Fibroblast of lung (primary cell): ENCODE results near the gene ARPC2. TPM values are rescaled to one million over a fixed set of nuclear protein-coding genes. Genes with fewer than 3 reads are reported as not detected.

Experiments
- DNase-seq, 2 donors: peaks; one replicate each; pipeline versions ENCODE4 v3.0.0 to v3.0.0-alpha.2; 2010; ENCODE audit warnings: low read depth in 2 of 2
- H2AFZ ChIP-seq: 2 replicates; pipeline ENCODE4 v1.5.1; 2012; ENCODE audit warnings: low read length, control low read depth, inconsistent platforms
- H3K27ac ChIP-seq: 2 replicates; pipeline ENCODE4 v1.5.1; 2011; ENCODE audit warnings: low read length, control low read depth; ENCODE audit not compliant: insufficient read depth
- H3K27me3 ChIP-seq: 2 replicates; pipeline ENCODE4 v1.5.1; 2011; ENCODE audit warnings: mild to moderate bottlenecking, low read length; ENCODE audit not compliant: control insufficient read depth, insufficient read depth
- H3K36me3 ChIP-seq: 2 replicates; pipeline ENCODE4 v1.5.1; 2011; ENCODE audit warnings: low read length; ENCODE audit not compliant: control insufficient read depth, insufficient read depth
- H3K4me1 ChIP-seq: 2 replicates; pipeline ENCODE4 v1.5.1; 2011; ENCODE audit warnings: low read length; ENCODE audit not compliant: control insufficient read depth, insufficient read depth; ENCODE audit errors: extremely low read depth
- H3K4me2 ChIP-seq: 2 replicates; pipeline ENCODE4 v1.5.1; 2011; ENCODE audit warnings: low read length, control low read depth; ENCODE audit not compliant: insufficient read depth; ENCODE audit errors: extremely low read depth
- H3K4me3 ChIP-seq, 4 experiments: fragments of 200-600 bp in 1 of 4; sonication (generic) in 1 of 4; replicated peaks in 1 of 4; 2 replicates each; pipeline ENCODE4 v1.5.1; 2011 to 2016; ENCODE audit warnings: low read length in 4 of 4, low read depth in 3 of 4, mild to moderate bottlenecking in 3 of 4, control low read depth in 2 of 4, inconsistent platforms in 1 of 4, mixed read lengths in 1 of 4; ENCODE audit not compliant: insufficient read depth in 1 of 4; ENCODE audit errors: control extremely low read depth in 1 of 4
- H3K79me2 ChIP-seq: 2 replicates; pipeline ENCODE4 v1.5.1; 2012; ENCODE audit warnings: mild to moderate bottlenecking, low read length, inconsistent platforms; ENCODE audit not compliant: control insufficient read depth, insufficient read depth
- H3K9ac ChIP-seq: 2 replicates; pipeline ENCODE4 v1.5.1; 2011; ENCODE audit warnings: mild to moderate bottlenecking, low read length, control low read depth; ENCODE audit not compliant: insufficient read depth
- H3K9me3 ChIP-seq: 2 replicates; pipeline ENCODE4 v1.5.1; 2012; ENCODE audit warnings: low read depth, low read length; ENCODE audit not compliant: control insufficient read depth, insufficient read depth
- H4K20me1 ChIP-seq: 2 replicates; pipeline ENCODE4 v1.5.1; 2011; ENCODE audit warnings: low read length; ENCODE audit not compliant: control insufficient read depth, insufficient read depth; ENCODE audit errors: extremely low read depth
- CTCF ChIP-seq, 2 donors: IDR thresholded peaks in 1 of 2; conservative IDR thresholded peaks in 1 of 2; 1 replicate in 1 of 2; 2 replicates in 1 of 2; pipeline ENCODE4 v1.5.1; 2011 to 2012; ENCODE audit warnings: low read length in 2 of 2, control low read depth in 1 of 2, inconsistent platforms in 1 of 2, low read depth in 1 of 2, mild to moderate bottlenecking in 1 of 2
- EZH2 ChIP-seq: IDR thresholded peaks from 2 replicates; pipeline ENCODE4 v1.5.1; 2012; ENCODE audit warnings: low read length, control low read depth, mild to moderate bottlenecking; ENCODE audit errors: missing control alignments
- polyA plus RNA-seq, 2 donors: library from polyadenylated mRNA; depleted of rRNA in 1 of 2; stranded (reverse) in 1 of 2; unstranded in 1 of 2; fragments of >200 nt; gene quantifications; 2 replicates each; pipeline ENCODE4 v1.2.1, GENCODE V29; 2011 to 2012; ENCODE audit warnings: missing spikeins in 1 of 2
- total RNA-seq: library from RNA; depleted of rRNA; stranded (reverse); fragments of >200 nt; gene quantifications from 2 replicates; pipeline ENCODE4 v1.2.1, GENCODE V29; 2014

ARPC2 gene
- total and polyA plus RNA-seq, 2 donors (not counting 1 experiment from before 2014, with no cell fraction given): 199 to 893 TPM

GRCh38 chr2:218194880-218195279 lies 22.1 kb upstream of the ARPC2 start:
- no peak overlapping the region for H3K4me3 ChIP-seq
- H3K79me2 ChIP-seq: no peaks in the 10 kb centered on the region
- no peaks in the 10 kb centered on the region for H3K36me3 ChIP-seq
- H4K20me1 ChIP-seq: no peaks in the 10 kb centered on the region
- DNase-seq: peak in 1 of 2 donors; percentile 12
- no peaks in the 10 kb centered on the region for H3K4me1 ChIP-seq
- H3K4me2 ChIP-seq: no peak overlapping the region
- no peaks in the 10 kb centered on the region for H3K9me3 ChIP-seq
- H3K27ac ChIP-seq: no peak overlapping the region
- no peak overlapping the region for H3K9ac ChIP-seq
- peaks cover 2% of the 10 kb centered on the region for H3K27me3 ChIP-seq
- TF ChIP-seq EZH2 (no peak), CTCF (conservative IDR thresholded peaks at IDR 0.05 in 1 of 2, IDR thresholded peaks at IDR 0.05 in 1 of 2; ENCODE audit: low read depth in 1 of 2, low read length in 2 of 2) (no peak)
- H2AFZ ChIP-seq: no peak overlapping the region

GRCh38 chr2:218196974-218197373 lies 20.0 kb upstream of the ARPC2 start:
- no peak overlapping the region for H3K27ac ChIP-seq
- TF ChIP-seq EZH2: no peak
- no peak for TF ChIP-seq CTCF (conservative IDR thresholded peaks at IDR 0.05 in 1 of 2, IDR thresholded peaks at IDR 0.05 in 1 of 2; ENCODE audit: low read depth in 1 of 2, low read length in 2 of 2)

GRCh38 chr2:218202266-218202665 lies 14.7 kb upstream of the ARPC2 start:
- no peaks in the 10 kb centered on the region for H3K9me3 ChIP-seq
- peak; percentile 13 to 28 for DNase-seq
- H3K9ac ChIP-seq: no peak overlapping the region
- no peak for TF ChIP-seq CTCF (conservative IDR thresholded peaks at IDR 0.05 in 1 of 2, IDR thresholded peaks at IDR 0.05 in 1 of 2; ENCODE audit: low read depth in 1 of 2, low read length in 2 of 2)
- no peak for TF ChIP-seq EZH2
- no peak overlapping the region for H3K4me2 ChIP-seq
- H3K79me2 ChIP-seq: no peaks in the 10 kb centered on the region
- peaks cover 2% of the 10 kb centered on the region for H3K27me3 ChIP-seq
- H3K36me3 ChIP-seq: no peaks in the 10 kb centered on the region
- no peak overlapping the region for H3K27ac ChIP-seq
- H2AFZ ChIP-seq: no peak overlapping the region
- H3K4me3 ChIP-seq: no peak overlapping the region
- no peaks in the 10 kb centered on the region for H4K20me1 ChIP-seq
- no peaks in the 10 kb centered on the region for H3K4me1 ChIP-seq

More at GRCh38 chr2:218196974-218197373, 20.0 kb upstream of the ARPC2 start:
- DNase-seq: no peak
- Histone ChIP-seq H3K4me3 (no peak overlapping the region), H3K36me3 (no peaks in the 10 kb centered on the region), H4K20me1 (no peaks in the 10 kb centered on the region), H2AFZ (no peak overlapping the region), H3K9me3 (no peaks in the 10 kb centered on the region), H3K9ac (no peak overlapping the region), H3K4me1 (no peaks in the 10 kb centered on the region), H3K79me2 (no peaks in the 10 kb centered on the region), H3K4me2 (no peak overlapping the region), H3K27me3 (peaks cover 2% of the 10 kb centered on the region)
